A549 (cell line): ENCODE data around the gene LGALS1. TPM values are rescaled to one million over a fixed set of nuclear protein-coding genes. Genes with fewer than 3 reads are reported as not detected.

Experiments
- ATAC-seq, 2 experiments: fragments of 200-7000 bp in 1 of 2; fragments of >200 bp in 1 of 2; cut with Nextera tagmentation in 1 of 2; cut with Tn5 transposase in 1 of 2; 3 replicates each; pipeline versions ENCODE4 v1.8.0 to v1.9.1; 2018 to 2020; ENCODE audit warnings: mild to moderate bottlenecking in 1 of 2, moderate library complexity in 1 of 2
- CTCF ChIA-PET: fragments of 300-600 bp; sonication (Branson Sonifier 250); formaldehyde crosslinking; extraction: SDS; loops from one replicate; lab custom pipeline; 2021; ENCODE audit warnings: antibody characterized with exemption, inconsistent platforms; lab: Yijun Ruan, JAX
- POLR2A ChIA-PET: fragments of 350-600 bp; formaldehyde crosslinking; extraction: SDS; loops from one replicate; lab custom pipeline; 2021; ENCODE audit warnings: antibody characterized with exemption, inconsistent platforms; lab: Yijun Ruan, JAX
- DNase-seq, 2 experiments: peaks; one replicate each; pipeline versions ENCODE4 v3.0.0 to v3.0.0-alpha.2; 2011 to 2016; ENCODE audit warnings: low read depth in 1 of 2, low spot score in 1 of 2
- FAIRE-seq: peaks from 2 replicates; lab custom pipeline; 2011; peaks lifted over from hg19 to GRCh38; lab: Jason Lieb, UNC
- H3K27ac ChIP-seq, 2 experiments: fragments of >200 bp; sonication (Bioruptor Twin); formaldehyde crosslinking; 3 replicates each; pipeline ENCODE4 v1.5.1; 2016 to 2017
- H3K4me1 ChIP-seq: fragments of >200 bp; sonication (Bioruptor Twin); formaldehyde crosslinking; 3 replicates; pipeline ENCODE4 v1.6.1; 2016
- H3K4me2 ChIP-seq: fragments of >200 bp; sonication (Bioruptor Twin); formaldehyde crosslinking; 3 replicates; pipeline ENCODE4 v1.6.1; 2016
- H3K4me3 ChIP-seq: fragments of >200 bp; sonication (Bioruptor Twin); formaldehyde crosslinking; 3 replicates; pipeline ENCODE4 v1.5.1; 2016
- H3K9me3 ChIP-seq: fragments of >200 bp; sonication (Bioruptor Twin); formaldehyde crosslinking; 3 replicates; pipeline ENCODE4 v1.6.1; 2016
- ATOH8 ChIP-seq: fragments of 250-450 bp; sonication (Bioruptor Pico); IDR thresholded peaks from 2 replicates; pipeline ENCODE4 v1.5.0; 2020; ENCODE audit warnings: low read depth, mild to moderate bottlenecking, moderate library complexity
- BCL3 ChIP-seq: fragments of >200 bp; sonication (Bioruptor Twin); formaldehyde crosslinking; IDR thresholded peaks from 3 replicates; pipeline ENCODE4 v1.6.1; 2016
- BHLHE40 ChIP-seq: IDR thresholded peaks from 2 replicates; pipeline ENCODE4 v1.6.1; 2012; ENCODE audit warnings: low read depth, low read length, inconsistent platforms
- CBX8 ChIP-seq: fragments of 200-600 bp; sonication (generic); IDR thresholded peaks from 2 replicates; pipeline ENCODE4 v1.6.1; 2016
- CHD4 ChIP-seq: fragments of 200-600 bp; sonication (generic); IDR thresholded peaks from 2 replicates; pipeline ENCODE4 v1.6.1; 2016; ENCODE audit warnings: antibody characterized with exemption, mild to moderate bottlenecking, borderline replicate concordance
- E2F6 ChIP-seq: IDR thresholded peaks from 2 replicates; pipeline ENCODE4 v1.6.1; 2012; ENCODE audit warnings: low read depth, borderline replicate concordance
- EHMT2 ChIP-seq: fragments of 200-600 bp; sonication (generic); IDR thresholded peaks from 2 replicates; pipeline ENCODE4 v1.6.1; 2016; ENCODE audit warnings: antibody characterized with exemption, low read depth, mild to moderate bottlenecking, moderate library complexity
- ESRRA ChIP-seq: fragments of 150-350 bp; IDR thresholded peaks from 2 replicates; pipeline ENCODE4 v1.6.1; 2014; ENCODE audit warnings: mild to moderate bottlenecking, low read length, borderline replicate concordance
- FOSB ChIP-seq: fragments of 250-450 bp; sonication (Bioruptor Pico); IDR thresholded peaks from 2 replicates; pipeline ENCODE4 v1.5.0; 2020; ENCODE audit warnings: mild to moderate bottlenecking, moderate library complexity
- FOSL2 ChIP-seq, 2 experiments: fragments of 450-650 bp in 1 of 2; fragments of >200 bp in 1 of 2; sonication (Bioruptor Twin) in 1 of 2; formaldehyde crosslinking; IDR thresholded peaks; 2 replicates each; pipeline versions ENCODE4 v1.5.0 to v1.6.1; 2016 to 2020; ENCODE audit warnings: mild to moderate bottlenecking in 1 of 2, moderate library complexity in 1 of 2
- GATA3 ChIP-seq: IDR thresholded peaks from 2 replicates; pipeline ENCODE4 v1.6.1; 2012; ENCODE audit warnings: borderline replicate concordance
- HOXA7 ChIP-seq: fragments of 250-450 bp; sonication (Bioruptor Pico); IDR thresholded peaks from 2 replicates; pipeline ENCODE4 v1.5.0; 2020; ENCODE audit warnings: mild to moderate bottlenecking, moderate library complexity
- JUN ChIP-seq, 2 experiments: fragments of >200 bp; sonication (Bioruptor Twin); formaldehyde crosslinking; IDR thresholded peaks; 2 replicates in 1 of 2; 3 replicates in 1 of 2; pipeline ENCODE4 v1.6.1; 2016 to 2017
- JUNB ChIP-seq: fragments of >200 bp; sonication (Bioruptor Twin); formaldehyde crosslinking; IDR thresholded peaks from 2 replicates; pipeline ENCODE4 v1.6.1; 2016
- KDM1A ChIP-seq: fragments of 200-600 bp; sonication (generic); IDR thresholded peaks from 2 replicates; pipeline ENCODE4 v1.6.1; 2016; ENCODE audit warnings: low read depth, mild to moderate bottlenecking
- KDM5A ChIP-seq: fragments of 200-600 bp; sonication (generic); IDR thresholded peaks from 2 replicates; pipeline ENCODE4 v1.6.1; 2016; ENCODE audit warnings: antibody characterized with exemption, mild to moderate bottlenecking
- MAX ChIP-seq: IDR thresholded peaks from 2 replicates; pipeline ENCODE4 v1.6.1; 2012
- MYC ChIP-seq: IDR thresholded peaks from 2 replicates; pipeline ENCODE4 v1.6.1; 2012; ENCODE audit warnings: mild to moderate bottlenecking, inconsistent platforms, low read length, improper control_type of control experiment, borderline replicate concordance
- POLR2A ChIP-seq: IDR thresholded peaks from 2 replicates; pipeline ENCODE4 v1.6.1; 2012; ENCODE audit warnings: mild to moderate bottlenecking, low read length
- RCOR1 ChIP-seq: fragments of 150-350 bp; IDR thresholded peaks from 2 replicates; pipeline ENCODE4 v1.6.1; 2014; ENCODE audit warnings: antibody characterized with exemption, low read length, low read depth
- RNF2 ChIP-seq: fragments of 200-600 bp; sonication (generic); IDR thresholded peaks from 2 replicates; pipeline ENCODE4 v1.6.1; 2016; ENCODE audit warnings: low read depth, mild to moderate bottlenecking, antibody characterized with exemption, moderate library complexity, borderline replicate concordance
- SREBF2 ChIP-seq: fragments of 450-650 bp; IDR thresholded peaks from 2 replicates; pipeline ENCODE4 v1.6.1; 2014; ENCODE audit warnings: mild to moderate bottlenecking, moderate library complexity
- ZC3H11A ChIP-seq: fragments of 450-650 bp; IDR thresholded peaks from 2 replicates; pipeline ENCODE4 v1.6.1; 2014; ENCODE audit warnings: antibody characterized with exemption, mild to moderate bottlenecking
- WGBS: methylation state at CpG from one replicate; pipeline ENCODE4 v1.1.6; 2017; ENCODE audit errors: missing lambda C conversion rate; 5-methylcytosine and 5-hydroxymethylcytosine counted together
- polyA plus RNA-seq, 4 experiments: library from polyadenylated mRNA; depleted of rRNA in 3 of 4; stranded (reverse); fragments of >200 nt; fragmentation: RNase III in 1 of 4; extraction: RNeasy Plus Mini Kit Qiagen cat#74134 plus additional on column Dnase treatment in 1 of 4; gene quantifications; 2 replicates in 3 of 4; 3 replicates in 1 of 4; pipeline ENCODE4 v1.2.3, GENCODE V29; 2011 to 2017

Gene LGALS1
- polyA plus RNA-seq, 2 of the 4 experiments (the other 2 are of a cell fraction): 584 to 1,477 TPM

GRCh38 chr22:37675930-37676735 lies 697 bp downstream of the LGALS1 start (continued):
- TF ChIP-seq ATOH8 (CRISPR knock-in tag): no peak
- no peak for TF ChIP-seq KDM5A
- no peak for TF ChIP-seq RCOR1
- no peak for TF ChIP-seq ESRRA

GRCh38 chr22:37676736-37677492 lies 1.5 kb downstream of the LGALS1 start:
- peak overlapping the region; percentile 64 for H3K4me3 ChIP-seq
- POLR2A ChIA-PET: interaction anchor here (0.6 to 3.1 kb wide), 2 partner anchors 9 to 19 kb away, joined by 4 to 31 read pairs; partner anchors contain the start of gene PDXP
- H3K4me1 ChIP-seq: peaks cover 33% of the 10 kb centered on the region
- FAIRE-seq: no peak
- no peak for TF ChIP-seq SREBF2
- TF ChIP-seq MYC: no peak
- TF ChIP-seq MAX: peak; percentile 31; the same call in 1 of the 2 replicates
- TF ChIP-seq E2F6: peak; percentile 53
- peak; percentile 31; the same call in 1 of the 3 replicates for TF ChIP-seq BCL3
- peak; percentile 29; the same call in 1 of the 2 replicates for TF ChIP-seq POLR2A
- TF ChIP-seq FOSL2 (IDR thresholded peaks at IDR 0.05): no peak; the same call in 1 of the 2 replicates
- peak; percentile 60 for TF ChIP-seq FOSL2 (CRISPR knock-in tag; IDR thresholded peaks at IDR 0.05)
- TF ChIP-seq JUN (IDR thresholded peaks at IDR 0.05): peak in 1 of 2 experiments; percentile 42; a peak in 1 of 5 replicates
- 0 out of 2 replicates have a peak, but pooled peaks have one; percentile 22 for TF ChIP-seq GATA3
- TF ChIP-seq, all 56 proteins: peak for 7
- Histone ChIP-seq H3K9me3 (no peaks in the 10 kb centered on the region), H3K27ac (peak overlapping the region; percentile 93 to 97), H3K4me2 (peak overlapping the region; percentile 100)
- CTCF ChIA-PET: interaction anchor here (1.1 to 15.2 kb wide), 3 partner anchors 9 to 138 kb away, joined by 4 to 152 read pairs (median 5); partner anchors contain the start of gene NOL12
- ATAC-seq: peak; percentile 47 to 51
- peak in 1 of 2 experiments; percentile 83 for DNase-seq
- WGBS: 2% methylated on average over 21 of the region's 42 CpGs

- peak overlapping the region; percentile 93 to 97 for H3K27ac ChIP-seq
These were observed 2.1 kb downstream of the LGALS1 start for GRCh38 chr22:37677493-37677974.

More at GRCh38 chr22:37677493-37677974, 2.1 kb downstream of the LGALS1 start:
- Histone ChIP-seq H3K9me3 (no peaks in the 10 kb centered on the region), H3K4me3 (peak overlapping the region; percentile 64), H3K4me1 (peaks cover 33% of the 10 kb centered on the region), H3K4me2 (peak overlapping the region; percentile 100)
- ChIA-PET CTCF (interaction anchor here (2.0 to 15.2 kb wide), 2 partner anchors 8 to 34 kb away, joined by 5 to 152 read pairs; partner anchors contain the start of gene NOL12), POLR2A (interaction anchor here (0.6 kb wide), 1 partner anchor 8 kb away, joined by 4 read pairs; no protein-coding TSS in a partner anchor)
- FAIRE-seq: no peak
- TF ChIP-seq GATA3: no peak
- TF ChIP-seq JUN (IDR thresholded peaks at IDR 0.05): no peak
- TF ChIP-seq EHMT2: no peak
- TF ChIP-seq JUNB: no peak
- TF ChIP-seq BHLHE40: no peak
- TF ChIP-seq FOSB (CRISPR knock-in tag): no peak
- no peak for TF ChIP-seq RNF2
- no peak for TF ChIP-seq KDM1A
- no peak for TF ChIP-seq ZC3H11A
- TF ChIP-seq BCL3: no peak
- TF ChIP-seq ATOH8 (CRISPR knock-in tag): no peak
- TF ChIP-seq CHD4: no peak
- TF ChIP-seq HOXA7 (CRISPR knock-in tag): no peak
- TF ChIP-seq RCOR1: no peak
- no peak for TF ChIP-seq CBX8
- TF ChIP-seq MYC: no peak
- TF ChIP-seq SREBF2: no peak
- TF ChIP-seq FOSL2 (IDR thresholded peaks at IDR 0.05): no peak
- no peak for TF ChIP-seq FOSL2 (CRISPR knock-in tag; IDR thresholded peaks at IDR 0.05)
- DNase-seq: no peak
- ATAC-seq: no peak
- 70% methylated on average over 15 of the region's 15 CpGs for WGBS
